22Rv1 (cell line): ENCODE measurements around the gene EMID1.
A peak's percentile ranks its signal among the peaks of the same experiment; 100 is the strongest.

Source experiments
- H3K27ac ChIP-seq: fragments of 450-650 bp; 2 replicates; pipeline ENCODE4 v1.5.1; 2017
- CTCF ChIP-seq: fragments of 450-650 bp; IDR thresholded peaks from 2 replicates; pipeline ENCODE4 v1.5.1; 2017; ENCODE audit warnings: mild to moderate bottlenecking
- ZFX ChIP-seq: fragments of 450-650 bp; IDR thresholded peaks from 2 replicates; pipeline ENCODE4 v1.6.1; 2017; ENCODE audit warnings: antibody characterized with exemption, borderline replicate concordance

The EMID1 gene

GRCh38 chr22:29290061-29290460 lies 84.4 kb downstream of the EMID1 start:
- TF ChIP-seq CTCF, result no peak
- TF ChIP-seq ZFX, result no peak
- H3K27ac ChIP-seq, result no peak overlapping the region

- H3K27ac ChIP-seq, result no peak overlapping the region
- no peak for TF ChIP-seq ZFX
Observed at GRCh38 chr22:29291215-29291614, 85.5 kb downstream of the EMID1 start.

GRCh38 chr22:29292379-29292778 lies 86.7 kb downstream of the EMID1 start:
- H3K27ac ChIP-seq, result no peak overlapping the region
- TF ChIP-seq ZFX (no peak), CTCF (no peak)

- no peak for TF ChIP-seq CTCF
- no peak for TF ChIP-seq ZFX
Observed at GRCh38 chr22:29298641-29299040, 92.9 kb downstream of the EMID1 start.

GRCh38 chr22:29299136-29299900 lies 93.6 kb downstream of the EMID1 start:
- TF ChIP-seq ZFX, result no peak
- no peak for TF ChIP-seq CTCF
- 0 out of 2 replicates have a peak overlapping the region, but pooled peaks have one; percentile 12 for H3K27ac ChIP-seq

More at GRCh38 chr22:29298641-29299040, 92.9 kb downstream of the EMID1 start:
- H3K27ac ChIP-seq, result no peak overlapping the region

GRCh38 chr22:29300467-29300806 lies 94.7 kb downstream of the EMID1 start:
- no peak for TF ChIP-seq ZFX
- no peak for TF ChIP-seq CTCF
- peak overlapping the region; percentile 37; the same call in 1 of the 2 replicates for H3K27ac ChIP-seq

- TF ChIP-seq ZFX (no peak), CTCF (no peak)
- peak overlapping the region; percentile 37; the same call in 1 of the 2 replicates for H3K27ac ChIP-seq
Observed at GRCh38 chr22:29300807-29301601, 95.3 kb downstream of the EMID1 start.
